HG03139 (cell line): Measurements from ENCODE around the gene LCP2.

Experiments
- ATAC-seq: cut with Tn5 transposase; IDR thresholded peaks from one replicate; pipeline ENCODE4 v1.9.1; 2021; ENCODE audit not compliant: unreplicated experiment

Gene LCP2

GRCh38 chr5:170221327-170221741 lies 76.2 kb downstream of the LCP2 start:
- ATAC-seq = no peak

GRCh38 chr5:170220191-170220590 lies 77.4 kb downstream of the LCP2 start:
- no peak for ATAC-seq

GRCh38 chr5:170219615-170220014 lies 78.0 kb downstream of the LCP2 start:
- no peak for ATAC-seq

- ATAC-seq = no peak
Measured at GRCh38 chr5:170218726-170219125, 78.9 kb downstream of the LCP2 start.

GRCh38 chr5:170217831-170218230 lies 79.7 kb downstream of the LCP2 start:
- ATAC-seq = no peak

GRCh38 chr5:170216257-170216864 lies 81.2 kb downstream of the LCP2 start:
- no peak for ATAC-seq

- ATAC-seq = no peak
Measured at GRCh38 chr5:170211575-170212334, 85.8 kb downstream of the LCP2 start.

- no peak for ATAC-seq
Measured at GRCh38 chr5:170206958-170207357, 90.6 kb downstream of the LCP2 start.

GRCh38 chr5:170206216-170206615 lies 91.4 kb downstream of the LCP2 start:
- no peak for ATAC-seq

GRCh38 chr5:170204202-170204601 lies 93.4 kb downstream of the LCP2 start:
- no peak for ATAC-seq

GRCh38 chr5:170202117-170202516 lies 95.5 kb downstream of the LCP2 start:
- no peak for ATAC-seq

- no peak for ATAC-seq
Measured at GRCh38 chr5:170201311-170201710, 96.3 kb downstream of the LCP2 start.

- no peak for ATAC-seq
Measured at GRCh38 chr5:170200876-170201275, 96.7 kb downstream of the LCP2 start.
